T-helper 1 cell (primary cell): ENCODE data around the gene DNAH8.

Source experiments
- DNase-seq, 5 donors: peaks; one replicate each; pipeline ENCODE4 v3.0.0-alpha.2; 2012 to 2020

DNAH8 gene

GRCh38 chr6:39077882-39078594, 362.9 kb downstream of the DNAH8 start:
- no peak for DNase-seq

- no peak for DNase-seq
Observed at GRCh38 chr6:39078695-39079094, 363.6 kb downstream of the DNAH8 start.

GRCh38 chr6:39079197-39080125, 364.4 kb downstream of the DNAH8 start:
- DNase-seq: no peak
